ENCODE results near the gene LSM7. TPM values are rescaled to one million over a fixed set of nuclear protein-coding genes. Genes with fewer than 3 reads are reported as not detected.
"Not testable (repeated sequence)": the region's sequence is repeated elsewhere in the genome, so short reads cannot be mapped to it uniquely, and the experiment has no call there.

The LSM7 gene
- total RNA-seq, 3 donors from 2014 or later = 95.1 to 188 (median 125) TPM

- TF ChIP-seq POLR2A (IDR thresholded peaks at IDR 0.05) (no peak), CTCF (IDR thresholded peaks at IDR 0.05) (no peak), POLR2AphosphoS5 (IDR thresholded peaks at IDR 0.05) (no peak)
- no peak within 1 kb of the TSS for H3K27ac ChIP-seq
- H3K4me1 ChIP-seq = no peaks in the 10 kb centered on the region
- H3K4me3 ChIP-seq = peak within 1 kb of the TSS; percentile 31 to 55 (median 38)
- no peaks in the 10 kb centered on the region for H3K27me3 ChIP-seq
- H3K9me3 ChIP-seq = no peaks in the 10 kb centered on the region
- intact Hi-C loops (cut with DNase I; ENCODE audit: low total_unique reads) = no loop called here
- DNase-seq (ENCODE audit: low spot score in 2 of 2) = no peak
- H3K36me3 ChIP-seq = no peaks in the 10 kb centered on the region
These were observed 46.1 kb downstream of the LSM7 start, which contains the start of gene PEAK3 for GRCh38 chr19:2282062-2282861. Gene PEAK3, minus strand, starts transcription at chr19:2282175. Its CDS starts 1,244 bp downstream, at chr19:2280931.

- H3K36me3 ChIP-seq; H3K4me1 ChIP-seq; H3K27me3 ChIP-seq; DNase-seq (ENCODE audit: low spot score in 2 of 2); H3K9me3 ChIP-seq; H3K27ac ChIP-seq; intact Hi-C loops (cut with DNase I; ENCODE audit: low total_unique reads): not testable (repeated sequence)
- H3K4me3 ChIP-seq = peak overlapping the region; percentile 31 to 55 (median 38)
These were observed 46.9 kb downstream of the LSM7 start for GRCh38 chr19:2281265-2282061.

DNA sequence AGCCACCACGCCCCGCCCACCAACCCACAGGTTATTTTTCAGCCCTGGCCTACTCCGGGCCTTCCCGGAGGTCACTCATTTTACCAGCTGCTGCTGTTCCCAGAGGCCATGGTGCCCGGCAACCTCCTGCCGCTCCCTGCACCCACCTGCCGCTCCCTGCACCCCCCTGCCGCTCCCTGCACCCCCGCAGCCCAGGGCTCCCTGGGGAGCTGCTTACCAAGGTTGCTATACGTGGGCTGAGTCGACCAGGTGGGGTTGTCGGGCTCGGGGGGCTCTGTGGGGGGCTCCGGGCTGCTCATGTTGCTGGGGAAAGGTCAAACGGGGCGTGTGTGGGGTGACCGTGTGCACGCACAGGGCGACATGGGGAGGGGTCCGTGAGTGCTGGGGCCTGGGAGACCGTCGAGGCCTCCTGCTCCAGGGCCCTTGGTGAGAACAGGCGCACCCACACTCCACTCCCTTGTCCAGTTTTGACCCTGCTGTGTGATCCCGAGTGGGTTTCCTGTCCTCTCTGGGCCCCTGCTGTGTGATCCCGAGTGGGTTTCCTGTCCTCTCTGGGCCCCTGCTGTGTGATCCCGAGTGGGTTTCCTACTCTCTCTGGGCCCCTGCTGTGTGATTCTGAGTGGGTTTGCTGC, 47.6 kb downstream of the LSM7 start:
- H3K27ac ChIP-seq = no peak overlapping the region
- intact Hi-C loops (cut with DNase I; ENCODE audit: low total_unique reads) = no loop called here
- H3K27me3 ChIP-seq = no peaks in the 10 kb centered on the region
- no peak for DNase-seq (ENCODE audit: low spot score in 2 of 2)
- H3K9me3 ChIP-seq = no peaks in the 10 kb centered on the region
- H3K4me1 ChIP-seq = peaks cover 0 to 2% of the 10 kb centered on the region in 2 donors
- no peak overlapping the region for H3K4me3 ChIP-seq
- no peaks in the 10 kb centered on the region for H3K36me3 ChIP-seq
- TF ChIP-seq CTCF (IDR thresholded peaks at IDR 0.05) (no peak), POLR2A (IDR thresholded peaks at IDR 0.05) (no peak), POLR2AphosphoS5 (IDR thresholded peaks at IDR 0.05) (no peak)

DNA sequence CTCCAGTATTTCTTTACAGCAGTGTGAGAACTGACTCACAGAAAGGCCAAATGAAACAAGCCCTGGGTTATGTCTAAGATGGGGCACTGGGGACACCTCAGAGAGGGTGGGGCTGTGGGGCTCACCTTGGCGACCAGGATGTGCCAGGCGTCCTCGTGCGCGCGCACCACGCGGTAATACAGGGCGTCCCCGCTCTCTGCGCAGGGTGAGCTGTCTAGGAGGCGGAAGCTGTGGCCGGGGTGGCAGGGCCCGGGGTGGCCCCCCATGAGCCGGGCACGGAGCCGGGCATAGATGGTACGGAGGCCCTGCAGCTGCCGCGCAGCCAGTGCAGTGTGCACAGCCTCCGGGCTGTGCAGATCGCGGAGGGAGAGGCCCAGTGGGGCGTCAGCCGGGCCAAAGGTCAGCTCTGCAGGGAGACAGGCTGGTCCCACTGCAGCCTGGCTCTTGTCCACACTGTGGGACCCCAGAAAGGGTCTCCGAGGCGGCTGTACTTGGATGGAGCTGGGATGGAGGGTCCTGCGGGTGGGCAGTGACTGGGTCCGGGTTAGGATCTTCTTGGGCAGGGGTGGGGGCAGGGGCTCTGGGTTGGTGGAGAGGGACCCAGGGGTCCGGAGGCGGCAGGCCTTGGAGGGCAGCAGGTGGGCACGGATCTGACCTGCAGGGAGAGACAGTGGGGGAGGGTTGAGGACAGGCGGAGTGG, 49.8 kb downstream of the LSM7 start:
- Histone ChIP-seq H3K27me3 (no peaks in the 10 kb centered on the region), H3K4me1 (peaks cover 8 to 11% of the 10 kb centered on the region in 2 donors), H3K27ac (no peak overlapping the region), H3K36me3 (no peaks in the 10 kb centered on the region), H3K9me3 (no peaks in the 10 kb centered on the region), H3K4me3 (no peak overlapping the region)
- TF ChIP-seq CTCF (IDR thresholded peaks at IDR 0.05) = no peak
- TF ChIP-seq POLR2AphosphoS5 (IDR thresholded peaks at IDR 0.05) = no peak
- TF ChIP-seq POLR2A (IDR thresholded peaks at IDR 0.05) = no peak
- intact Hi-C loops (cut with DNase I; ENCODE audit: low total_unique reads) = loop anchor here (5.0 to 10.0 kb wide), 2 partner anchors 114 to 386 kb away; partner anchors contain the start of gene DOT1L
- DNase-seq (ENCODE audit: low spot score in 2 of 2) = no peak

DNA sequence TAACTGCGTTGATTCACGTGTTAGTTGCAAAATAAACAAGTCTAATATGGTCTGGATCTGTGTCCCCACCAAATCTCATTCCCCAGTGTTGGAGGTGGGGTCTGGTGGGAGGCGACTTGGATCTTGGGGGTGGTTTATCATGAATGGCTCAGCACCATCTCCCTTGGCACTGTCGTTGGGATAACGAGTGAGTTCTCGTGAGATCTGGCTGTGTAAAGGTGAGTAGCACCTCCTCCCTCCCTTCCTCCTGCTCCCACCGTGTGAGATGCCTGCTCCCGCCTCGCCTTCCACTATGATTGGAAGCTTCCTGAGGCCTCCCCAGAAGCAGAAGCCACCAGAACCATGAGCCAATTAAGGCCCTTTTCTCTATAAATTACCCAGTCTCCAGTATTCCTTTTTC, 51.2 kb downstream of the LSM7 start:
- DNase-seq (ENCODE audit: low spot score in 2 of 2) = no peak
- H3K4me1 ChIP-seq = peaks cover 15% of the 10 kb centered on the region in 2 donors
- TF ChIP-seq POLR2AphosphoS5 (IDR thresholded peaks at IDR 0.05) (no peak), POLR2A (IDR thresholded peaks at IDR 0.05) (no peak), CTCF (IDR thresholded peaks at IDR 0.05) (no peak)

More for the DNA sequence above, 51.2 kb downstream of the LSM7 start:
- Histone ChIP-seq H3K36me3 (no peaks in the 10 kb centered on the region), H3K4me3 (no peak overlapping the region), H3K9me3 (no peaks in the 10 kb centered on the region), H3K27ac (no peak overlapping the region), H3K27me3 (no peaks in the 10 kb centered on the region)
- intact Hi-C loops (cut with DNase I; ENCODE audit: low total_unique reads) = loop anchor here (5.0 to 10.0 kb wide), 2 partner anchors 112 to 385 kb away; partner anchors contain the start of gene DOT1L

Data from breast epithelium (tissue), 4 donors.